Aorta (tissue), 5 donors: Measurements from ENCODE around the gene CFAP251. TPM values are rescaled to one million over a fixed set of nuclear protein-coding genes. Genes with fewer than 3 reads are reported as not detected.
"Not testable (repeated sequence)": the region's sequence is repeated elsewhere in the genome, so short reads cannot be mapped to it uniquely, and the experiment has no call there.

Source experiments
- ATAC-seq: fragments of 200-7000 bp; cut with Tn5 transposase; one replicate; pipeline ENCODE4 v1.9.1; 2022; ENCODE audit warnings: moderate library complexity; ENCODE audit not compliant: low FRiP score
- DNase-seq, 2 donors: peaks; one replicate each; pipeline ENCODE4 v3.0.0-alpha.2; 2020
- H3K27ac ChIP-seq, 2 donors: one replicate each; pipeline ENCODE4 v1.5.1; 2013; ENCODE audit warnings: low read length in 2 of 2, mild to moderate bottlenecking in 2 of 2, moderate library complexity in 2 of 2, control low read depth in 1 of 2, inconsistent platforms in 1 of 2, low read depth in 1 of 2
- H3K27me3 ChIP-seq, 2 donors: one replicate each; pipeline ENCODE4 v1.6.1; 2013; ENCODE audit warnings: control low read depth in 1 of 2, low read length in 1 of 2, mild to moderate bottlenecking in 1 of 2, moderate library complexity in 1 of 2; ENCODE audit not compliant: insufficient read depth in 2 of 2, control insufficient read depth in 1 of 2
- H3K36me3 ChIP-seq, 2 donors: one replicate each; pipeline ENCODE4 v1.6.1; 2013; ENCODE audit warnings: control low read depth in 1 of 2, low read length in 1 of 2, mild to moderate bottlenecking in 1 of 2; ENCODE audit not compliant: insufficient read depth in 2 of 2, control insufficient read depth in 1 of 2
- H3K4me1 ChIP-seq, 2 donors: one replicate each; pipeline ENCODE4 v1.6.1; 2013; ENCODE audit warnings: low read length in 2 of 2, control low read depth in 1 of 2, mild to moderate bottlenecking in 1 of 2, moderate library complexity in 1 of 2; ENCODE audit not compliant: insufficient read depth in 2 of 2, control insufficient read depth in 1 of 2
- H3K4me3 ChIP-seq, 2 donors: one replicate each; pipeline ENCODE4 v1.5.1; 2013; ENCODE audit warnings: low read length in 2 of 2, control low read depth in 1 of 2, mild to moderate bottlenecking in 1 of 2
- H3K9me3 ChIP-seq: one replicate; pipeline ENCODE4 v1.6.1; 2013; ENCODE audit warnings: mild to moderate bottlenecking, low read length; ENCODE audit not compliant: control insufficient read depth
- WGBS, 2 donors: extraction: QIAGEN DNeasy Blood & Tissue Kit; methylation state at CpG; one replicate each; pipeline ENCODE4 v1.1.7; 2013; 5-methylcytosine and 5-hydroxymethylcytosine counted together
- intact Hi-C, 2 donors: fragments of 100-400 bp; cut with DNase I; formaldehyde crosslinking; loops; one replicate each; pipeline versions ENCODE4 v1.14.2 to v1.15.0; 2022
- long read RNA-seq, 2 donors: library from polyadenylated mRNA; unstranded; transcript quantifications; one replicate each; pipeline ENCODE4 v2.0.0, GENCODE V29; 2020 to 2021
- polyA plus RNA-seq, 2 donors: library from polyadenylated mRNA; stranded (reverse); fragments of 200-250 nt; gene quantifications; one replicate each; pipeline ENCODE4 v1.2.3, GENCODE V29; 2013
- total RNA-seq, 2 donors: library from RNA; stranded (reverse); fragmentation: NEBNext Ultra II Directional; extraction: Animal tissue kit (Norgen Biotek cat#: 25700); gene quantifications; one replicate each; pipeline ENCODE4 v1.2.1, GENCODE V29; 2021
- donor health status: healthy with polysubstance abuse.
- donor health status: Bipolar disorder and iron deficiency.
- donor health status: DM: no; HTN: no; CAD: no.
- donor health status: DM: no; HTN: no; CAD: no.
- donor health status: DM: yes; HTN: yes; CAD: no.

Gene CFAP251
- total RNA-seq (1 to 10 TPM; 2.8 to 3.9 TPM), polyA plus RNA-seq (1 to 10 TPM in 1 of 2 donors, under 1 TPM in 1; 0.88 to 1.6 TPM)
- long read RNA-seq, donor 1: 0 reads
- long read RNA-seq, donor 2, partial matches to known transcripts: 0 of 2 reads
- long read RNA-seq, donor 2, other reads (novel, unspliced or antisense): 2 of 2 reads

- DNase-seq (peak; percentile 99), ATAC-seq (peak; percentile 97)
- Histone ChIP-seq H3K27ac (peak within 1 kb of the TSS; percentile 15 to 64), H3K36me3 (peaks cover 0 to 4% of the 10 kb centered on the region in 2 donors), H3K9me3 (no peaks in the 10 kb centered on the region), H3K27me3 (no peaks in the 10 kb centered on the region), H3K4me3 (peak within 1 kb of the TSS; percentile 1 to 46), H3K4me1 (peaks cover 0 to 3% of the 10 kb centered on the region in 2 donors)
- intact Hi-C loops: loop anchor here (2.0 to 10.0 kb wide), 5 partner anchors 104 to 207 kb away; partner anchors contain the start of gene BCL7A (in 1 of the 2)
- 1 to 2% methylated on average over 35 to 41 of the region's 41 CpGs for WGBS, 2 donors
Observed at GRCh38 chr12:121917950-121918678, at the start of gene CFAP251. CFAP251 (plus strand) TSS chr12:121918592; CDS start chr12:121921306, 2,714 bp downstream.

GRCh38 chr12:121869229-121869628 is 49.2 kb upstream of the CFAP251 start:
- intact Hi-C loops, H3K36me3 ChIP-seq, H3K9me3 ChIP-seq, H3K27me3 ChIP-seq, H3K27ac ChIP-seq, DNase-seq, H3K4me1 ChIP-seq, ATAC-seq, H3K4me3 ChIP-seq: not testable (repeated sequence)
- WGBS, 2 donors: 93 to 95% methylated on average over 7 to 8 of the region's 8 CpGs

- 72 to 85% methylated on average over 3 of the region's 3 CpGs for WGBS, 2 donors
- Histone ChIP-seq H3K4me1 (no peaks in the 10 kb centered on the region), H3K27me3 (no peaks in the 10 kb centered on the region), H3K27ac (no peak overlapping the region), H3K36me3 (no peaks in the 10 kb centered on the region), H3K9me3 (no peaks in the 10 kb centered on the region), H3K4me3 (no peak overlapping the region)
- no peak for DNase-seq
- no peak for ATAC-seq
- intact Hi-C loops: no loop called here
Observed at GRCh38 chr12:121871467-121871866, 46.9 kb upstream of the CFAP251 start.

- 47 to 52% methylated on average over 5 of the region's 5 CpGs for WGBS, 2 donors
- Histone ChIP-seq H3K9me3 (no peaks in the 10 kb centered on the region), H3K27ac (no peak overlapping the region), H3K4me1 (no peaks in the 10 kb centered on the region), H3K4me3 (no peak overlapping the region), H3K36me3 (no peaks in the 10 kb centered on the region), H3K27me3 (no peaks in the 10 kb centered on the region)
- ATAC-seq: peak; percentile 26
- intact Hi-C loops: no loop called here
- DNase-seq: peak in 1 of 2 donors; percentile 55
Observed at GRCh38 chr12:121872546-121873215, 45.7 kb upstream of the CFAP251 start.

- intact Hi-C loops: no loop called here
- WGBS, 2 donors: 92 to 97% methylated on average over 6 of the region's 6 CpGs
Observed at GRCh38 chr12:121873216-121873569, 45.2 kb upstream of the CFAP251 start.

GRCh38 chr12:121874071-121874470 is 44.3 kb upstream of the CFAP251 start:
- WGBS, 2 donors: 91 to 93% methylated on average over 6 of the region's 6 CpGs
- intact Hi-C loops: no loop called here

More at GRCh38 chr12:121873216-121873569, 45.2 kb upstream of the CFAP251 start:
- H3K36me3 ChIP-seq: no peaks in the 10 kb centered on the region
- no peak for ATAC-seq
- no peak overlapping the region for H3K4me3 ChIP-seq
- no peak overlapping the region for H3K27ac ChIP-seq
- no peak for DNase-seq
- no peaks in the 10 kb centered on the region for H3K9me3 ChIP-seq
- no peaks in the 10 kb centered on the region for H3K4me1 ChIP-seq
- no peaks in the 10 kb centered on the region for H3K27me3 ChIP-seq

GRCh38 chr12:121875582-121875981 is 42.8 kb upstream of the CFAP251 start:
- DNase-seq (no peak), ATAC-seq (no peak)
- intact Hi-C loops: no loop called here
- WGBS, 2 donors: 89 to 90% methylated on average over 6 of the region's 6 CpGs
- no peaks in the 10 kb centered on the region for H3K9me3 ChIP-seq
- H3K27ac ChIP-seq: no peak overlapping the region
- no peak overlapping the region for H3K4me3 ChIP-seq
- no peaks in the 10 kb centered on the region for H3K4me1 ChIP-seq
- H3K36me3 ChIP-seq: no peaks in the 10 kb centered on the region
- H3K27me3 ChIP-seq: no peaks in the 10 kb centered on the region

More at GRCh38 chr12:121874071-121874470, 44.3 kb upstream of the CFAP251 start:
- no peak overlapping the region for H3K4me3 ChIP-seq
- no peaks in the 10 kb centered on the region for H3K9me3 ChIP-seq
- no peaks in the 10 kb centered on the region for H3K4me1 ChIP-seq
- ATAC-seq (no peak), DNase-seq (no peak)
- H3K36me3 ChIP-seq: no peaks in the 10 kb centered on the region
- no peak overlapping the region for H3K27ac ChIP-seq
- no peaks in the 10 kb centered on the region for H3K27me3 ChIP-seq

- DNase-seq, H3K27ac ChIP-seq, H3K4me3 ChIP-seq, H3K27me3 ChIP-seq, ATAC-seq, H3K36me3 ChIP-seq, H3K4me1 ChIP-seq, H3K9me3 ChIP-seq, intact Hi-C loops: not testable (repeated sequence)
- 89 to 92% methylated on average over 8 of the region's 8 CpGs for WGBS, 2 donors
Observed at GRCh38 chr12:121876080-121876447, 42.3 kb upstream of the CFAP251 start.
